ENCODE data around the gene TMEM30B. TPM values are rescaled to one million over a fixed set of nuclear protein-coding genes. Genes with fewer than 3 reads are reported as not detected.

TMEM30B gene
- total and polyA plus RNA-seq, 2 of the 8 experiments (the other 6 are each of a cell fraction or from before 2014, with no cell fraction given), result 11.2 to 18.7 TPM

DNA sequence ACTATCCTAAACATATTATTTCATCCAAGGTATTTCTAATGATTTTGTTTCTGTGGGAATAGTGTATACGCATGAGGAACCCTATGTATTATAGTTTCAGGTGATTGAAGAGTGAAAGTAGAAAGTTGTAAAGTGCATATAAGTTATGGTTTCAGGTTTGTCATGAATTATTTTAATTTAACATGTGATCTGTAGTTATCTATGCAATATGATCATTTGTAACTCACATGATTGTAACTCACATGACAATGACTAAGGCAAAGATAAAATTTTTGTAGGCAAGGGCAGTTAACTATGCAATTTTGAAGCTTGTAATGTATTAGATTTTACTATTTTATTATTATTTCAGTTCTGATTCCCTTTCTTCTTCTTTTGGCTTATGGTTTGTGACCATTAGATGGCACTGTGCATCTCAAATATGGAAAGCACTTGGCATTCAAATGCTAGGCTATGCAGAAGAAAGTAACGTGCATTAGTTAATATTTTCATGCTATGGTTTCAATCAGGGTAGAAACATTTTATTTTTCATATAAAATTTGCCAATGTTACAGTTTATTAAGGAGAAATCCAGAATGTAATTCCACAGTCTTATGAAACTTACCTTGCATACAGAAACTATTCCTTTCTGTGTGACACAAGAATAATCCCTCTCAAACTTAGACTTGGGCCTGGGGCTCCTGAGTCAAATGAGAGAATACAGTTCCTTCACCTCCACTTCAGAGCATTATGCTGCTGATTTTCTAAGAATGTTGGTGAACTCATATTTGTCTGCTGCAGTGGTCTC lies 15.8 kb upstream of the TMEM30B start (continued):
- no peak for TF ChIP-seq RXRA (IDR thresholded peaks at IDR 0.05; ENCODE audit: insufficient read depth, low read depth, low read length)
- TF ChIP-seq SP4 (IDR thresholded peaks at IDR 0.05; ENCODE audit: low read length), result no peak
- TF ChIP-seq CREB1 (IDR thresholded peaks at IDR 0.05), result no peak
- TF ChIP-seq RAD21 (IDR thresholded peaks at IDR 0.05 in 1 of 2, conservative IDR thresholded peaks at IDR 0.05 in 1 of 2; ENCODE audit: low read depth in 2 of 2, low read length in 2 of 2), result peak; percentile 63 to 70
- TF ChIP-seq HDAC6 (IDR thresholded peaks at IDR 0.05; ENCODE audit: low read depth, low read length), result no peak

All from H1 (cell line).